GOT3 (cell line): ENCODE data around the gene SYCN.

Experiments used
- DNase-seq: peaks from one replicate; lab custom pipeline; 2025; ENCODE audit warnings: mixed read lengths; lab: John Stamatoyannopoulos, UW

The SYCN gene

DNA sequence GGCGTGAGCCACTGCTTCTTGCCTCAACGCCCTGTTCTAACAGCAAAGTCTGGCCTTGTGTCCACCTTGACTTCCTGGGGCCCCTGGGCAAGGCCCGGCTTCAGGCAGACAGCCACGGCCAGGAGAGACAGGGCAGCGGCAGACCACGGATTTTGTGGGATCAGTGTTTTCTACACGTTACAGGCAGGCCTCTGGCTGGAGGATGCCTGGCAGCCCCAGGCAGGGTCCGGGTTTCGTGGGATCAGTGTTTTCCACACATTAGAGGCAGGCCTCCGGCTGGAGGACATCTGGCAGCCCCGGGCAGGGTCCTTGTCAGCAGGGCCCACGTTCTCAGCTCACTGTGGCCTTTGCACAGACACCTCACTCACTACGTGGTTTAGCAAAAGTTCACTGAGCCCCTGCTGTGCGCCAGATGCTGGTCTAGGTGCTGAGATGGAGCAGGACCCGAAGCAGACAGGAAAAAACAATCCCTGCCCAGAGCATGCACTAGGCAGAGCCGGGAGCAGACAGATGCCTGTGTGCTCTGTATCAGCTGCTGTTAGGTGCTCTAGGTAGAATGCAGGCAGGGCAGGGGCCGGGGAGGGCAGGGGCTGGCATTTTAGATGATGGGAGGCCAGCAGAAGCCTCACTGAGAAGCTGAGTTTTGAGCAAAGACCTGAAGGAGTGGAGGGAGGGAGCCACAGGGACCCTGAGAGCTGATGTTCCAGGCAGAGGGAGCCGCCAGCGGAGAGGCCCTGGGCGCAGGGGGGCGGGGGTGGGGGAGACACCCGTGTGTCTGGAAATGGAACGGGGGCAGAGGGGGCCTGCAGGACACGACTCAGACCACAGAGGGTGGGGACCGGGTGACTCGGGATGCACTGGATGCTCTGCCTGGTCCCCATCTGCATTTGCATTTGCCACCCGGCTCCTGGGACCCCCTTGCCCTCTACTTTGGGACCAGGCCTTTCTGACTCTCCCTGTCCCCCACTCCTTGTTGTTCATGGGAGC is 32.3 kb downstream of the SYCN start:
- DNase-seq = no peak

GRCh38 chr19:39170386-39171231 is 33.5 kb downstream of the SYCN start:
- DNase-seq = no peak

DNA sequence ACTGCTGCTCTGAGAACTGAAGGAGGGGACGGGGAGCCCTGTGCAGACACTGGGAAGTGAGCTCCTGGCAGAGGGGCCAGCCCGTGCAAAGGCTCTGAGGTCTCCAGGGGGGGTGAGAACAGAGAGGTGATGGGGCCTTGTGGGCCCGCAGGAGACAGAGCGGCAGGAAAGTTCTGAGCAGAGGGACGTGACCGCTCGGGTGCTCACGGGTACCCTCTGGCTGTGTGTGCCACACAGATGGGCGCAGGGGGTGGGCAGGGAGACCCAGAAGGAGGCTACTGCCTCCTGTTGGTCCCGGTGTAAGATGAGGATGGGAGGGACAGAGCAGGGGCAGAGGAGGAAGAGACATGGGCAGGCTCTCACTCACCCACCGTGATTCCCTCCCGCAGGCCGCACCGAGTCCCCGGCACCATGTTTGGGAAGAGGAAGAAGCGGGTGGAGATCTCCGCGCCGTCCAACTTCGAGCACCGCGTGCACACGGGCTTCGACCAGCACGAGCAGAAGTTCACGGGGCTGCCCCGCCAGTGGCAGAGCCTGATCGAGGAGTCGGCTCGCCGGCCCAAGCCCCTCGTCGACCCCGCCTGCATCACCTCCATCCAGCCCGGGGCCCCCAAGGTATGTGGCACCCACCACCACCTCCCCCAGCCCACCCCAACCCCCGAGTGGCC is 34.8 kb downstream of the SYCN start:
- DNase-seq = no peak

DNA sequence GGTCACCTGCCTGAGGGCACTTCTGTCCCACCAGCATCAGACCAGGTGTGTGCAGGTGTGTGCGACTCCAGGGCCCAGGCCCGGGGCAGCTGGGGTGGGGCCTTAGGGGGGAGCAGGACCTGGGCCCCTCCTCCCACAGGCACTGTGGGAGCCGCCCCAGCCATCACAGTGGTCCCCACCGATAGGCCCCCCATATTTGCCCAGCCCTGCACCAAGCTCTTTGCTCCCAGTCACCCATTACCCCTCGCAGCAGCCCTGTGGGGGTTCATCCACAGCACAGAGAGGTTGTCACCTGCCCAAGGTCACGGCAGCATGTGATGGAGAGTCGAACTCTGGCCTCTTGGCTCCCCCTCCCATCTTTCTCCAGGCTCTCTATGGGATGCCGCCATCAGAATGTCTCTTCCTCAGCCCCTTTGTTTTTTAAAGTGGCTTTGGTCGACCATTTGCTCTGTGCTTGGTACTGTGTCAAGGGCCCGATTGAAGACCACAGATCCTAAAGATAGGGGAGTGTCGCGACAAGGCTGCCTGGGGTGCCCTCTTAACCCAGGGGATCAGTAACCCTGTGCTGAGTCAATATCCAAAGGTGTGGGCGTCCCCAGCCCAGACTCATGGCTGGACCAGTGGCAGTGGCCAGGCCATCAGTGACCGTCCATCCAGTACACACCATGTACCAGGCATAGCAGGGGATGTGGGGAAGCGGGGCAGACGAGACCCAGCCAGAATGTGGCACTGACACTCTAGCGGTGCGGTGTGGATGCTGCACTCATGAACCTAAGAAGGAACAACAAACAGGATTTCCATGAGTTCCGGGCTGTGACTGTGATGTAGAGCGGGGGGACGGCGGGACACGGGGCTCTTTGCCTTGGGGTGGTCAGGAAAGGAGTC is 35.6 kb downstream of the SYCN start:
- no peak for DNase-seq

- DNase-seq = no peak
Observed at GRCh38 chr19:39167461-39168257, 36.4 kb downstream of the SYCN start.

GRCh38 chr19:39166571-39167391 is 37.3 kb downstream of the SYCN start:
- no peak for DNase-seq

DNA sequence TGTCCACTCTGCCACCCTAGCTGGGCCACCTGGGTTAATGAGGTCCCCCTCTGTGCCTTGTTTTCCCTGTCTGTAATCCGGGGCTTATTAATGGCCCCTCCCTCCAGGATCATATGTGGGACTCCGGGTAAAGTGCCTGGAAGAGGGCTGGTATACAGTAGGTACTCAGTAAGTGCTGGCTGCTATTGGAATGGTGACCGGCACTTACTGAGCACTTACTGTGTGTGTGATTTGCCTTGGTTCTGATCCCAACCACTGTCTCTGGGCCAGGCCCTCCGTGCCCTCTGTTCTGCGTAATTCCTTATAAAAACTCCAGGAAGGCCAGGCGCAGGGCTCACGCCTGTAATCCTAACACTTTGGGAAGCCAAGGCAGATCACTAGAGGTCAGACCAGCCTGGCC is 38.2 kb downstream of the SYCN start:
- DNase-seq = no peak

DNA sequence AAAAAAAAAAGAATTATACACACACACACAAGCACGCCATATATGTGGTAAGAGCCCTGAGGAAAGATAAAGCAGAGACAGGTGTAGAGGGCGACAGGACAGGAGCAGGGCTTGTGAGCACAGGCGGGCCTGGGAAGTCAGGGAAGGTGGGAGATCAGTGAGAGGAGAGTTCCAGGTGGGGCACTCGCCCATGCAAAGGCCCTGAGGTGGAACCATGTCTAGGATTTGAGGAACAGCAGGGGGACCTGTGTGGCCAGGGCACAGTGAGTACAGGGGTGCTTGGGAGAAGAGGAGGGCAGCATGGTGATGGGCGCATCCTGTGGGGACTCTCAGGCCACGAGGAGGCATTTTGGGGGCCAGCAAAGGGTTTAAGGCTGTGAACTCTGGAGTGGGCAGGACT is 39.8 kb downstream of the SYCN start:
- no peak for DNase-seq

- no peak for DNase-seq
Observed at GRCh38 chr19:39163621-39164020, 40.4 kb downstream of the SYCN start.

DNA sequence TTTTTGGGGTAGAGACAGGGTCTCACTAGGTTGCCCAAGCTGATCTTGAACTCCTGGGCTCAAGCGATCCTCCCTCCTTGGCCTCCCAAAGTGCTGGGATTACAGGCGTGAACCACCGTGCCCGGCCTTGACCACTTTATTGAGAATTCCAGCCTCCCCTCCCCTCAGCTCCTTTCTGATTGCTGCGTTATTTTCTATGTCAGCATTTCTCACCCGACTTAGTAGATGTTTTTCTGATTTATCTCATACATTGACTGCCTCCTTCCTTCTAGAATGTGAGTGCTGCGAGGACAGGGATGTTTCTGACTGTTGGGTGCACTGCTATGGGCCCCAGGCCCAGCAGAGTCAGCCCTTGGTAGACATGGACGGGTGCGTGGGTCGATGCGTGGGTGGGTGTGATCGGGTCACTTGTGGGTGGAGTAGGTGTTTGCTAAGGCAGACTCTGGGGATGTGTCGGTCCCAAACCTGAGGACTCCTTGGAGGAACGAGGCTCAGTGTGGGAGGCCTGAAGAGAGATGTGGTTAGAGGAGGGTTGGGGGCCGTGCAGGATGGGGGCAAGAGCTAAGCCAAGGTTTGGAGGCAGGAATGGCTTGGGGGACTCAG is 41.5 kb downstream of the SYCN start:
- no peak for DNase-seq

DNA sequence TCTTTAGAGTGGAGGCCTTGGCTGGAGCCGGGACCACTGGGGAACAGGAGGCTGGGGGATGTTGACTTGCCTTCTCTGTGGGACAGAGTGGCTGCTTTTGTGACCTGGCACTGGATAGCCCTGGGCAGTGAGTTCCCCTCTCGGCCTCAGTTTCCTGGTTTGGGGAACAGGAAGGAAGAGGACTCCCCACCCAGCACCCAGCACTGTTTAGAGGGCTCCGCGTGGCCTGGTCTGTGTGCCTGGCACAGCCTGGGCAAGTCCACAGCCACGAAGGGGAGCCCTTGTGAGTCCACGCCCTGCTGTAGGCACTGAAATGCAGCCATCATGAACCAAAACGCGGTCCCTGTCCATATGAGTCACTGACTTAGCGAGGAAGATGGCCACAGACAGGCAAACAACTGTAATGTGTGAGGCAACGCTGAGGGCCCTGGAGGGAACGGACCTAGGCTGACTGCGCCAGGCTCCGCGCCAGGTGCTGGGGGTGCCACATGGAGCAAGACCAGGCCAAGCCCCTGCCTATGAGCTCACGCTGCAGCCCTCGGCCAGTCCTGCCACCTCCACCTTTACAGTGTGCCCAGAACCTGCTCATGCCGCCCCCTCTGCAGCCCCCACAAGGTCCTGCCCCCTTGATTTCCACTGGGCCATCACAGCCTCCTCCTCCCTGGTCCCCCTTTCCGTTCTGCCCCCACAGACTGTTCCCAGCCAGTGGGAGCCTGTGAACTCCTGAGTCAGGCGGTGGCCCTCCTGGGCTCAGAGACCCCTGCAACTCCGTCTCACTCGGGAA is 43.0 kb downstream of the SYCN start:
- no peak for DNase-seq

DNA sequence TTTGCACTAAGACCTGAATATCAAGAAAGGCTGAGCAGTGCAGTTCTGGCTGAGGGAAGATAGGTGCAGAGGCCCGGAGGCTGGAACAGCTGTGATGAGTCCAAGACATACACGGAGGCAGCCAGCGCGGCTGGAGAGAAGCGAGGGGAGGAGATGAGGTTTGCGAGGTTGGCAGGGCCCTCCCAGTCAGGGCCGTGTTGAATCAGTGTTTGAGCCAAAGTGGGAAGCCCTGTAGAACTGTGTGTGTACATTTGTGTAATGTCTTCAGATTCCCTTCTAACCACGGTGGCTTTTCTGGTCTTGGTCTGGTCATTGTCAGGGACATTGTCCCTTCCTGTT is 43.6 kb downstream of the SYCN start:
- DNase-seq = peak; percentile 9

DNA sequence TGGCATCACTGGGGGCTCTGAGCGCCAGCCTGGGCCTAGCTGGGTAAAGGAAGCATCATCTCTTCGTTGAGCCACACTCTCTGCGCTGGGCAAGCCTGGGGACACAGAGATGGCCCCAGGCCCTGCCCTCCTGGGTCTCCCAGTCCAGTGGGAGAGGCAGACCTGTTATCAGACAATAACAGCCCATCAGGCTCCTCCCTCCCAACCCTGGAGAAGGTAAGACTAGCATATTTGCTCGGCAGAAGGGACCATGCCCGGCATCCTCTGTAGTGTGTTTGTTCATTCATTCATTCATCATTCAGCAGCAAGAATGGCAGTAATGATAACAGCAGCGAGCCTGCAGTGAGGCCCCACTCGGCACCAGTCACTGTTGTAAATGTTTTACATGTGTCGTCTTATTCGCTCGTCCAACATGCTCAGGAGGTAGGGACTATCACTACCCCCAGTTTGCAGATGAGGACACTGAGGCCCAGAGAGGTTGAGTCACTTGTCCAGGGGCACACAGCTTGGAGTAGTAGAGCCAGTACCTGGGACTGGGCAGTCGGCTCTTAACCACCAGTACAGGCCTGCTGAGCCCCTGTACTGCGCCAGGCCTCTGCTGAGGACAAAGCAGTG is 45.3 kb downstream of the SYCN start:
- no peak for DNase-seq

- no peak for DNase-seq
Observed at GRCh38 chr19:39157997-39158389, 46.1 kb downstream of the SYCN start.

- DNase-seq = no peak
Observed at GRCh38 chr19:39157275-39157996, 46.6 kb downstream of the SYCN start.

GRCh38 chr19:39156326-39157230 is 47.5 kb downstream of the SYCN start:
- DNase-seq = no peak
